ENCODE results near the gene SEMA3A.
"Not testable (repeated sequence)": the region's sequence is repeated elsewhere in the genome, so short reads cannot be mapped to it uniquely, and the experiment has no call there.

SEMA3A gene

DNA sequence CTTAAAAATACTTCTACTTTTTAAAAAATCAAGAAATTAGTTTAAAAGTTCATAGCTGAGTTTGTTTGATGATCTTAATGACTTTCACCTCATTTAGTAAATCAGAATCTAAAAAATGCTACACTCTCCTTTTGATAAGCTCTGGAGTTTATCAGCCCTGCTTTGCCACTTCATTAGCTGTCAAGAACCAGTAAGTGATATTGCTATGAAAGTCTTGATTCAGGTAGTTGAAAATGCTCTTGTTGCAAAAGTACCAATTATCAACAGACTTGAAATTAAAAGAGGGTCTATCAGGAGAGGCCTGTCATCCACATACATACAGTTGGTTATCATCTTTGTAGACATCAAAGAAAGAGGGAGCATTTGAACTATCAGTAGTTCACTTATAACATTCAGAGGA is 41.6 kb downstream of the SEMA3A start:
- no peak for DNase-seq

- not testable (repeated sequence) for DNase-seq
Measured at GRCh38 chr7:84150370-84150769, 44.2 kb downstream of the SEMA3A start.

DNA sequence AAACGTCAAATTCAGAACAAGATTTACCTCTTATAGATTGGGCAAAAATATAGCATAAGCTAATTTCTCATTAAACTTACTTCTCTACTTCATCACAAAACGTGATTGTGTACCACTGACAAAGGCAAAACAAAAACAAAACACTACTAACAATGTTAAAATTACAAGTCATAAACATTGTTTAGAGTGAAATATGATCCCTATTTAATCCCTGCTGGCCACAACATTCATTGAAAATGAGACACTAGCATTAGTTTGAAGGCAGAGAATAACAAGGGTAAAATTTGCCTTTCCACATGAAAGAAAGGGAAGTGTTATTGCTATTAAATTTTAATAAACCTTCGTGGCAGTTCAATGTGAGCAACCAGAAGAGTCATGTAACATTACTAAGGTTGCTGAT is 45.0 kb downstream of the SEMA3A start:
- DNase-seq: no peak

DNA sequence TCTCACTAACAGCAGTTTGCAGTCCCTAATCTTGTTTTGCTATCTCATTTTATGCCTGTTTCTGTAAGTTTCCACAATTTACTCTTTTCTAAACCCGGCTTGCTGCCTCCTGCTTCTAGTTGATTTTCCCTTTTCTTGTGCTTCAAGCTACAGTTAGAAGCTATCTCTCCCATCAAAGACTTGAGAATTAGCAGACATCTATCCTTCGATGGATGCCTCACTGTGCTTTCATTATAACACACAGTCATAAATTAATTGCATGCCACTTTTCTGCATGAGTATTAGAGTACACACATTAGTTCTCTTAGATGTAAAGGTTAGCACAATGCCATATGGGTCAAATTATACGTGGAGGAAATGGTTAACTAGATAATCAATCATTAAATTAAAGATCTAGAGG is 48.7 kb downstream of the SEMA3A start:
- DNase-seq: no peak

DNA sequence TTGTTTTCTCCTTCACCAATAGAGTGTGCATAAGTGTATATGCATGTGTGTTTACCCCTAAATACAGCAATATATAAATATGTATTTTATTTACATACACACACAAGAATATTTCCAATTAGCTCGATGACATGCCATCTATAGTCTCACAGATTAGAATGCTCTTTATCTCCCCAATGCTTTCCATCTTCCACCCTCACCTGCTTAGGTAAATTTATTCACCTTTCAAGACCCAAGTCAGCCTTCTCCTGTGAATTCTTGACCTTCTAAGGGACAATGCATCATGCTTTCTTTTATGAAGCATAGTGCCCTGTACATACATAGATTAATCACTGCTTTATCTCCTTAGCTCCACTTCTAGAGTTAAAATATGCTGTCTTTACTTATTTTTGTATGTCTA is 49.7 kb downstream of the SEMA3A start:
- no peak for DNase-seq

DNA sequence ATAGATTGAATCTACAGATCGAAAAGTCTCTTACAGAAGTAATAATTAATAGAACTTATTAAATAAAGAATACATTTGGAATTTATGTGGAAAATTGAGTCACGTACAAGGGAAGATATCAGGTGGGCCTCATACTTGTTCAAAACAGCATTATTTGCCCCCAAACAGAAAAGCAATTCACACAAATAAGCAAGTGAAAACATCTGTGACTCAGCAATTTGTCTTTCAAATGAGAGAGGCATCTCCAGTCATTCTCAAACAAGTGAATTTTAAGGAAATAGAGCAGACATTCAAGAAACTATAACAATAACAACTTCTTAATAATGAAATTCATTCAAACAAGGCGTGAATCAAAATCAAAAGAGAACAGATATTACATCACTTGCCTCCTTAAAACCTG is 50.1 kb downstream of the SEMA3A start:
- DNase-seq: no peak

DNA sequence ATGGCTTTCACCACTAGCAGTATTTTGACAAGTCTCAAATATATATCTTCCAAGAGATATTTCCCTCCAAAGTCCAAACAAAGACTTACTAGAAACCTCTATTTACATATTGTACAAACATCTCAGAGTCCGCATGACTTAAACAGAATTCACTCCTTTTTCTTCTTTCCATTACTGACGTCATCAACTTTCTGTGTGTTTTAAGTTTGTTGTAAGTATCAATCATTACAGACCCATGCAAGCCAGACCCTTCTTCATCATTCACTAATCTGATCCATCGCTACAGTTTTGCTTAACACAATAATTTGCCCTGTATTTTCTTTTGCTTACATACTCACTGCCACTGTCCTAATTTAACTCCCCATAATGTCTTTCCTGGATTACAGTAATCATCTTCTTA is 51.9 kb downstream of the SEMA3A start:
- no peak for DNase-seq

- DNase-seq: no peak
Measured at GRCh38 chr7:84139986-84140729, 54.4 kb downstream of the SEMA3A start.

DNA sequence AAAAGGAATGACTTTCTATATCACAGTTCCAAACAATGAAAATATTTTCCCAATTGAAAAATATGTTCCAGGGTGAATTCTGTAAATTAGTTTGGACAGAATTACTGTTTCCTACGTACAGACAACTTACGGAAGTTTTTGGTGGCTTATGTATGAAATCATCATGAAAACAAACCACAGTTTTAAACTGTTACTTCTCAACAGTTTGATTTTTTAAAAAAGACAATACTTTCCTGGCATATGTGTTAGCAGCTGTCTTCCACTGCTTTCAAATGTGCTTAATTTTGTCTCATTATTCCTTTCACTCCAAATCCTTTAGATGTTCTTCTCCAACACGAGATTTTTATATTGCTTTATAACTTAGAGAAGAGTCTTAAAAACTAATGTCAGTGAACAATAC is 56.2 kb downstream of the SEMA3A start:
- no peak for DNase-seq

- no peak for DNase-seq
Measured at GRCh38 chr7:84137812-84138211, 56.8 kb downstream of the SEMA3A start.

GRCh38 chr7:84136809-84137208 is 57.8 kb downstream of the SEMA3A start:
- DNase-seq: no peak

DNA sequence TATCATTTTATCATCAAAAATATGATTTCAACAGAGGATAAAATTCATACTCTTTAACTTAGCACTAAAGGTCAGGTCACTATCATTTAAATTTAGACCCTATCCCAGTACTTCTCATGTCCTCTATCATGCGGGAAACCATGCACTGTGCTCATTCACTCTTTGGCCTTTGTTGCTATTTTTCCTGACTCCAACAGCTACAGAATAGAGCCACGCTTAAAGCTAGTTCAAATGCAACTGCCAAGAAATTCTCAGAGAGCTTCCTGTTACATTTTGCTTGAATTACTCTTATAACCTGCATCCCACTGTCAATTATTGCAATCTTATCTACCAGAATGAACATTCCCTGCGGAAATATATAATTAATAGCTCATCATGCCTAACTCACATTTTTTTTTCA is 58.3 kb downstream of the SEMA3A start:
- DNase-seq: no peak

- no peak for DNase-seq
Measured at GRCh38 chr7:84134169-84134568, 60.4 kb downstream of the SEMA3A start.

GRCh38 chr7:84125654-84126053 is 68.9 kb downstream of the SEMA3A start:
- no peak for DNase-seq

- no peak for DNase-seq
Measured at GRCh38 chr7:84123965-84124547, 70.5 kb downstream of the SEMA3A start.

DNA sequence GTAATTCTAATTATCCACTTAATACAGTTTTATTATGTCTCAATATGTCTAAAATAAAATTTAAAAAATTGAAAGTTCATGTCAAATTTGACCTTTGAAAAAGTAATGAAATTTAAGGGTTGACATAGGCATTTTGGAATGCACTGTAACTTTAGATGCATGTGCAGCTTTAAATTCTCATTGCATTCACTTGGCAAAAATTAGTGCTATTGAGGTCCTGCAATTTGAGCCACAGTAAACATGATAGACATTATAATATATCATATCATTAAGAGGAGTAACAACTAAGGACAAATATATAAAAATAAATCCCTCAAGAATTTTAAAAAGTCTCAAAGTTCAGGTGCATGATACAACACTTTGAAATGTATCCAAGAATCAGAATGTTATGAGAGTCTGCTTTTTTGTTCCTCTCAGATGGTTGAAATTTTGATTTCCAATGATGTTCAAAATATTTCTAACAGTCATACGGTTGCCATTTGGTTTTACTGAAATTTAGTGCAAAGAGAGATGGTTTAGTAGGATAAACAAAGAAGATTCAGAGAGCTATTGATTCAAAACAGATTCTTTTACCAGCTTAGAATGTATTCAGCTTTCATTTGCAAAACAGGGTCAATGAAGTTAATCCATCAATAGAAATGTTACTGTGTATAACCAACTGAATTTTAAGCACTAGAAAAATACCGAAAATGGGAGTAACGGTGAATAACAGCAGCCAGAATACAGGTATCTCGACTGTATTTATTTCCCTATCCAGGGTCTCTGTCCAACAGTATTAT is 71.8 kb downstream of the SEMA3A start:
- no peak for DNase-seq

DNA sequence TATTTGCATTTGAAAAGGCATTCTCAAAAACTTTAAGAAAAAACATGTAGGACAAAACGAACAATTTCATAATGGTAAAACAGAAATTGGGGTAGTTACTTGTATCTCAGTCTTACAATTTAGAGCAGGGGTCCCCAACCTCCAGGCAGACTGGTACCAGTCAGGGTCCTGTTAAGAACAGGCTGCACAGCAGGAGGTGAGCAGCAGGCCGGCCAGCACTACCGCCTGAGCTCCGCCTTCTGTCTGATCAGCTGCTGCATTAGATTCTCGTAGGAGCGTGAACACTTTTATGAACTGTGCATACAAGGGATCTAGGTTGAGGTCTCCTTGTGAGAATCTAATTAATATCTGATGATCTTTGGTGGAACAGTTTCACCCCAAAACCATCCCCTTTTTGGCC is 77.3 kb downstream of the SEMA3A start:
- no peak for DNase-seq

- DNase-seq: no peak
Measured at GRCh38 chr7:84113906-84114850, 80.4 kb downstream of the SEMA3A start.

DNA sequence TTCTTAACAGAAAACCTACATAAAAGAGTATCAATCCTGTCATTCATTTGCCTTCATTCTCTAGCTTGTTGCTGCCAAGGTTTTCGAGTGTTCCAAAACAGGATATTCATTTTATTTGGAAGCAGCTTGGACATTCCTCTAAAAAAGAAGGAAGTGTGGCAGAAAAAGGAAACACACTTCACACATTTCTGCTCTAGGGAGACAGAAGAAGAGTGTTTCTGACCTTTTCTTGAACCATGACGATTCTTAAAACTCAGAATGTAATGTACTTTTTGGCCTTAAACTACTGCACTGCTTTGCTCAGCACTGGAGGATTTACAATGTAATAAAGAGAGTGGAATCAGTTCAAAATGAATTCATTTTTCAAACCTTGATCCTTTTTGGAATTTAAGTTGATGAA is 81.3 kb downstream of the SEMA3A start:
- no peak for DNase-seq

- no peak for DNase-seq
Measured at GRCh38 chr7:84112771-84113170, 81.8 kb downstream of the SEMA3A start.

DNA sequence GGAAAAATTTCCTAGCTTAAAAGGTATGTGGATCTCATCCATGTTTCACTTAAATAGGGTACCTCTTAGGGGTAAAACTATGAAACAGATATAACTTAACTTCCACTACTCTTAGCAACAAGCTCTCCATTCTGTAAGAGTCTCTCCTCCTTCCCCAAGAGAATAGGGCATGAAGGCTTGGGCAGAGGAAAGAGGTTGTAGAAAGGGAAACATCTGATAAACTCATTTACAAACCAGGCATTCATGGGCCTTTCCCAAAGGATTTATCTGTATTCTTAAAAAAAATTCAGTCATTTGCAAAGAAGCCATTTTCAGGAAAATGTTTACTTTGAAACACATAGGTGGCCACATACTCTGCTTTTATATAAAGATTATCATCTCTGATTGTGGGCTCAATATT is 82.7 kb downstream of the SEMA3A start:
- DNase-seq: no peak

DNA sequence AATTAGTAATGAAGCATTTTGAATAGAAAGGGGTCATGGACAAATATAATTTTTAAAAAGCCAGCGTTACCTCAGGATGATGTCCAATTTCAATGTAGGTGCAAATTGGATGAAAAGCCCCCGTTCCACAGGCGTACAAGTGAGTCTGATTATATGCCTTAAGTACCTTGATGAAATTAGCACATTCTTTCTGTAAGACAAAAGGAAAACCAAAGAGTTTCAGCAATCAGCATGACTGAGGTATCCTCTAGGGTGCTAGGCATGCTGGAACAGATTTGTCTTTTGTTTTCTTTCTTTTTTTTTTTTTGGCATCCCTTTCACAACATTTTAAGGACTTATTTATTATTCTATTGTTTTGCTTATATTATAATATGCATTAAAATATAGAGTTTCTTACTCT is 84.2 kb downstream of the SEMA3A start:
- no peak for DNase-seq

GRCh38 chr7:84108787-84109186 is 85.8 kb downstream of the SEMA3A start:
- DNase-seq: no peak
